Panc1 (cell line): Measurements from ENCODE around the gene TRIO.

ENCODE experiments used
- POLR2AphosphoS5 ChIP-seq: IDR thresholded peaks from 2 replicates; pipeline ENCODE4 v1.6.1; 2012; ENCODE audit warnings: mild to moderate bottlenecking, low read depth, low read length, moderate library complexity
- SIN3A ChIP-seq: IDR thresholded peaks from 2 replicates; pipeline ENCODE4 v1.6.1; 2012; ENCODE audit warnings: low read depth, mild to moderate bottlenecking, low read length, moderate library complexity, borderline replicate concordance; ENCODE audit not compliant: insufficient read depth
- TCF7L2 ChIP-seq: IDR thresholded peaks from 2 replicates; pipeline ENCODE4 v1.6.1; 2011; ENCODE audit warnings: mild to moderate bottlenecking, low read depth, low read length, inconsistent platforms
- TF ChIP-seq, protein P1 (sequence below): fragments of 450-650 bp; IDR thresholded peaks from 2 replicates; pipeline ENCODE4 v1.5.1; 2017; ENCODE audit warnings: mild to moderate bottlenecking
- TF ChIP-seq, protein P2 (sequence below), 2 experiments: IDR thresholded peaks; 2 replicates each; pipeline ENCODE4 v1.6.1; 2011 to 2012; ENCODE audit warnings: low read depth in 2 of 2, control low read depth in 1 of 2, low read length in 1 of 2, mild to moderate bottlenecking in 1 of 2, moderate library complexity in 1 of 2; ENCODE audit not compliant: insufficient read depth in 1 of 2

DNA sequence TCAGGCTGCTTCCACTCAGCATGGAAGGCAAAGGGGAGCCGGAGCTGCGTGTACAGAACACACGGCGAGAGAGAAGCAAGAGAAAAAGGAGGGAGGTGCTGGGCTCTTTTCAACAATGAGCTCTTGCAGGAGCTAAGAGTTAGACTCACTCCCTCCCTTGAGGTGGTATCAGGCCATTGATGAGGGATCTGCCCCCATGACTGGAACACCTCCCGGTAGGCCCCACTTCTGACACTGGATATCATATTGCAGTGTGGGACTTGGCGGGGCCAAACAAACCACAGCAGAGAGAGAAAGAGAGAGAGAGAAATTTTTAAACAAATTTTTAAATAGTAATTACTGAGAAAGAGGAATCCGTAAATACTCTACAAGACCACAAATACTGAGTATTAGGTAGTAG lies 182.2 kb downstream of the TRIO start:
- TF ChIP-seq, protein P1, sequence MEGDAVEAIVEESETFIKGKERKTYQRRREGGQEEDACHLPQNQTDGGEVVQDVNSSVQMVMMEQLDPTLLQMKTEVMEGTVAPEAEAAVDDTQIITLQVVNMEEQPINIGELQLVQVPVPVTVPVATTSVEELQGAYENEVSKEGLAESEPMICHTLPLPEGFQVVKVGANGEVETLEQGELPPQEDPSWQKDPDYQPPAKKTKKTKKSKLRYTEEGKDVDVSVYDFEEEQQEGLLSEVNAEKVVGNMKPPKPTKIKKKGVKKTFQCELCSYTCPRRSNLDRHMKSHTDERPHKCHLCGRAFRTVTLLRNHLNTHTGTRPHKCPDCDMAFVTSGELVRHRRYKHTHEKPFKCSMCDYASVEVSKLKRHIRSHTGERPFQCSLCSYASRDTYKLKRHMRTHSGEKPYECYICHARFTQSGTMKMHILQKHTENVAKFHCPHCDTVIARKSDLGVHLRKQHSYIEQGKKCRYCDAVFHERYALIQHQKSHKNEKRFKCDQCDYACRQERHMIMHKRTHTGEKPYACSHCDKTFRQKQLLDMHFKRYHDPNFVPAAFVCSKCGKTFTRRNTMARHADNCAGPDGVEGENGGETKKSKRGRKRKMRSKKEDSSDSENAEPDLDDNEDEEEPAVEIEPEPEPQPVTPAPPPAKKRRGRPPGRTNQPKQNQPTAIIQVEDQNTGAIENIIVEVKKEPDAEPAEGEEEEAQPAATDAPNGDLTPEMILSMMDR, result no peak
- TF ChIP-seq POLR2AphosphoS5 (no peak), TCF7L2 (no peak), SIN3A (no peak)
- TF ChIP-seq, protein P2, sequence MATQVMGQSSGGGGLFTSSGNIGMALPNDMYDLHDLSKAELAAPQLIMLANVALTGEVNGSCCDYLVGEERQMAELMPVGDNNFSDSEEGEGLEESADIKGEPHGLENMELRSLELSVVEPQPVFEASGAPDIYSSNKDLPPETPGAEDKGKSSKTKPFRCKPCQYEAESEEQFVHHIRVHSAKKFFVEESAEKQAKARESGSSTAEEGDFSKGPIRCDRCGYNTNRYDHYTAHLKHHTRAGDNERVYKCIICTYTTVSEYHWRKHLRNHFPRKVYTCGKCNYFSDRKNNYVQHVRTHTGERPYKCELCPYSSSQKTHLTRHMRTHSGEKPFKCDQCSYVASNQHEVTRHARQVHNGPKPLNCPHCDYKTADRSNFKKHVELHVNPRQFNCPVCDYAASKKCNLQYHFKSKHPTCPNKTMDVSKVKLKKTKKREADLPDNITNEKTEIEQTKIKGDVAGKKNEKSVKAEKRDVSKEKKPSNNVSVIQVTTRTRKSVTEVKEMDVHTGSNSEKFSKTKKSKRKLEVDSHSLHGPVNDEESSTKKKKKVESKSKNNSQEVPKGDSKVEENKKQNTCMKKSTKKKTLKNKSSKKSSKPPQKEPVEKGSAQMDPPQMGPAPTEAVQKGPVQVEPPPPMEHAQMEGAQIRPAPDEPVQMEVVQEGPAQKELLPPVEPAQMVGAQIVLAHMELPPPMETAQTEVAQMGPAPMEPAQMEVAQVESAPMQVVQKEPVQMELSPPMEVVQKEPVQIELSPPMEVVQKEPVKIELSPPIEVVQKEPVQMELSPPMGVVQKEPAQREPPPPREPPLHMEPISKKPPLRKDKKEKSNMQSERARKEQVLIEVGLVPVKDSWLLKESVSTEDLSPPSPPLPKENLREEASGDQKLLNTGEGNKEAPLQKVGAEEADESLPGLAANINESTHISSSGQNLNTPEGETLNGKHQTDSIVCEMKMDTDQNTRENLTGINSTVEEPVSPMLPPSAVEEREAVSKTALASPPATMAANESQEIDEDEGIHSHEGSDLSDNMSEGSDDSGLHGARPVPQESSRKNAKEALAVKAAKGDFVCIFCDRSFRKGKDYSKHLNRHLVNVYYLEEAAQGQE (IDR thresholded peaks at IDR 0.05; ENCODE audit: insufficient read depth in 1 of 2, low read depth in 2 of 2, low read length in 1 of 2), result no peak
